ENCODE measurements around the gene MKLN1. TPM values are rescaled to one million over a fixed set of nuclear protein-coding genes. Genes with fewer than 3 reads are reported as not detected.

Gene MKLN1
- total and polyA plus RNA-seq, 2 donors (not counting 1 experiment from before 2014, with no cell fraction given) = 8.5 to 68.4 TPM

DNA sequence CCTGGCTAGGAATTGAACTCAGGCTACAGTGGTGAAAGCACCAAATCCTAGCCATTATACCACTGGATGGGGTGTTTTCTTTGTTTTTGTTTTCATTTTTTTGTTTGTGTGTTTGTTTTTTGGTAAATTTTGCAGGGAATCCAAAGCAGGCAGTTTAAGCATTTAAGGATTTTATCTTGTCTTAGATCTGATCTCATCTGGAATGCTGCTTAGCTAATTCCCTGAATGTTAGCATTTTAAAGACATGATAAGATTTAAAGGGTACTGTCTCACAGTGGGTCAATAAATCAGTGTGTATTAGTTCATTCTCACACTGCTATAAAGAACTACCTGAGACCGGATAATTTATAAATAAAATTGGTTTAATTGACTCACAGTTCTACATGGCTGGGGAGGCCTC lies 5.6 kb upstream of the MKLN1 start:
- H3K4me3 ChIP-seq (ENCODE audit: control extremely low read depth in 1 of 5, extremely low read depth in 1 of 5, insufficient read depth in 1 of 5, low read depth in 2 of 5, low read length in 4 of 5) = no peak overlapping the region
- H3K27ac ChIP-seq (ENCODE audit: low read length in 2 of 2) = no peak overlapping the region
- H3K9ac ChIP-seq (ENCODE audit: low read length) = no peak overlapping the region
- no peak overlapping the region for H3K4me2 ChIP-seq (replicated peaks; ENCODE audit: low read depth, low read length, poor library complexity, severe bottlenecking)
- WGBS (ENCODE audit: insufficient coverage) = no CpG with 5 or more reads among the region's 1 CpG
- H3K36me3 ChIP-seq (replicated peaks in 1 of 2; ENCODE audit: control extremely low read depth in 1 of 2, control insufficient read depth in 1 of 2, extremely low read depth in 1 of 2, insufficient read depth in 2 of 2, low read length in 1 of 2) = no peaks in the 10 kb centered on the region
- peaks cover 33% of the 10 kb centered on the region for H3K79me2 ChIP-seq (ENCODE audit: control insufficient read depth, insufficient read depth, low read length)
- Mint-ChIP-seq H3K4me1 (peaks cover 20% of the 10 kb centered on the region), H3K27ac (no peak overlapping the region), H3K9me3 (ENCODE audit: insufficient read depth) (no peaks in the 10 kb centered on the region), H3K27me3 (no peaks in the 10 kb centered on the region), H3K4me3 (no peak overlapping the region)
- peaks cover 6% of the 10 kb centered on the region in 2 donors for H3K4me1 ChIP-seq (ENCODE audit: control insufficient read depth in 2 of 2, insufficient read depth in 2 of 2, low read length in 2 of 2)
- ChIA-PET CTCF (interaction anchor here (0.6 to 0.8 kb wide), 2 partner anchors 151 to 627 kb away, joined by 3 read pairs; no protein-coding TSS in a partner anchor), POLR2A (no interaction called here)
- no peak for ATAC-seq (ENCODE audit: low read depth)
- no peaks in the 10 kb centered on the region for H3K27me3 ChIP-seq (replicated peaks in 1 of 4; ENCODE audit: control extremely low read depth in 1 of 4, control insufficient read depth in 3 of 4, insufficient read depth in 4 of 4, low read length in 3 of 4)
- no peak for TF ChIP-seq EZH2 (IDR thresholded peaks at IDR 0.05; ENCODE audit: borderline replicate concordance, insufficient read depth, low read depth, low read length, poor library complexity, severe bottlenecking)
- no peak for TF ChIP-seq CTCF (IDR thresholded peaks at IDR 0.05)
- DNase-seq = no peak
- no peaks in the 10 kb centered on the region for H4K20me1 ChIP-seq (ENCODE audit: control insufficient read depth, insufficient read depth, low read length, poor library complexity, severe bottlenecking)
- intact Hi-C loops (cut with micrococcal nuclease) = loop anchor here (10.0 kb wide), 1 partner anchor 1247 kb away; the partner anchor contains the start of gene KLHDC10
- no peak overlapping the region for H2AFZ ChIP-seq (ENCODE audit: insufficient read depth, low read depth, low read length, poor library complexity, severe bottlenecking)
- no peaks in the 10 kb centered on the region for H3K9me3 ChIP-seq (ENCODE audit: control extremely low read depth in 1 of 3, control insufficient read depth in 2 of 3, insufficient read depth in 1 of 3, low read length in 2 of 3)

- Histone ChIP-seq H3K4me3 (ENCODE audit: control extremely low read depth in 1 of 5, extremely low read depth in 1 of 5, insufficient read depth in 1 of 5, low read depth in 2 of 5, low read length in 4 of 5) (no peak overlapping the region), H3K9ac (ENCODE audit: low read length) (no peak overlapping the region), H3K9me3 (ENCODE audit: control extremely low read depth in 1 of 3, control insufficient read depth in 2 of 3, insufficient read depth in 1 of 3, low read length in 2 of 3) (no peaks in the 10 kb centered on the region), H3K27ac (ENCODE audit: low read length in 2 of 2) (no peak overlapping the region), H2AFZ (ENCODE audit: insufficient read depth, low read depth, low read length, poor library complexity, severe bottlenecking) (no peak overlapping the region), H3K4me2 (replicated peaks; ENCODE audit: low read depth, low read length, poor library complexity, severe bottlenecking) (no peak overlapping the region), H3K79me2 (ENCODE audit: control insufficient read depth, insufficient read depth, low read length) (peaks cover 41% of the 10 kb centered on the region), H4K20me1 (ENCODE audit: control insufficient read depth, insufficient read depth, low read length, poor library complexity, severe bottlenecking) (no peaks in the 10 kb centered on the region), H3K4me1 (ENCODE audit: control insufficient read depth in 2 of 2, insufficient read depth in 2 of 2, low read length in 2 of 2) (peaks cover 8 to 9% of the 10 kb centered on the region in 2 donors), H3K36me3 (replicated peaks in 1 of 2; ENCODE audit: control extremely low read depth in 1 of 2, control insufficient read depth in 1 of 2, extremely low read depth in 1 of 2, insufficient read depth in 2 of 2, low read length in 1 of 2) (no peaks in the 10 kb centered on the region), H3K27me3 (replicated peaks in 1 of 4; ENCODE audit: control extremely low read depth in 1 of 4, control insufficient read depth in 3 of 4, insufficient read depth in 4 of 4, low read length in 3 of 4) (no peaks in the 10 kb centered on the region)
- ATAC-seq (ENCODE audit: low read depth) (no peak), DNase-seq (no peak)
- intact Hi-C loops (cut with micrococcal nuclease) = loop anchor here (10.0 kb wide), 1 partner anchor 1248 kb away; the partner anchor contains the start of gene KLHDC10
- TF ChIP-seq CTCF (IDR thresholded peaks at IDR 0.05) = no peak
- TF ChIP-seq EZH2 (IDR thresholded peaks at IDR 0.05; ENCODE audit: borderline replicate concordance, insufficient read depth, low read depth, low read length, poor library complexity, severe bottlenecking) = no peak
- no peak overlapping the region for H3K4me3 Mint-ChIP-seq
- peaks cover 26% of the 10 kb centered on the region for H3K4me1 Mint-ChIP-seq
- ChIA-PET POLR2A (no interaction called here), CTCF (no interaction called here)
- WGBS (ENCODE audit: insufficient coverage) = 100% methylated on average over 1 of the region's 7 CpGs
- H3K27me3 Mint-ChIP-seq = no peaks in the 10 kb centered on the region
- no peak overlapping the region for H3K27ac Mint-ChIP-seq
- no peaks in the 10 kb centered on the region for H3K9me3 Mint-ChIP-seq (ENCODE audit: insufficient read depth)
Measured at GRCh38 chr7:131322861-131323260, 4.8 kb upstream of the MKLN1 start.

All from B cell (primary cell).